Endothelial cell of umbilical vein (primary cell): ENCODE measurements around the gene PEDS1.

Source experiments
- EZH2 ChIP-seq: IDR thresholded peaks from 2 replicates; pipeline ENCODE4 v1.6.1; 2012; ENCODE audit warnings: borderline replicate concordance, low read depth, mild to moderate bottlenecking, moderate library complexity, low read length, inconsistent platforms; ENCODE audit not compliant: severe bottlenecking
- FOS ChIP-seq: IDR thresholded peaks from 2 replicates; pipeline ENCODE4 v1.6.1; 2011; ENCODE audit warnings: mild to moderate bottlenecking, low read length, moderate library complexity, borderline replicate concordance; ENCODE audit not compliant: insufficient read depth
- GATA2 ChIP-seq: IDR thresholded peaks from 2 replicates; pipeline ENCODE4 v1.7.0; 2011; ENCODE audit warnings: low read depth, mild to moderate bottlenecking, moderate library complexity, mixed read lengths, low read length; ENCODE audit not compliant: insufficient read length, insufficient read depth
- JUN ChIP-seq: IDR thresholded peaks from 2 replicates; pipeline ENCODE4 v1.6.1; 2011; ENCODE audit warnings: borderline replicate concordance, low read depth; ENCODE audit not compliant: insufficient read length, insufficient read depth
- MYC ChIP-seq: IDR thresholded peaks from one replicate; pipeline ENCODE4 v1.6.1; 2011; ENCODE audit warnings: mild to moderate bottlenecking, low read depth, low read length
- POLR2A ChIP-seq: IDR thresholded peaks from 2 replicates; pipeline ENCODE4 v1.6.1; 2012; ENCODE audit warnings: low read depth, mild to moderate bottlenecking, control low read depth, low read length
- TF ChIP-seq, protein P1 (sequence below), 2 donors: IDR thresholded peaks; 1 replicate in 1 of 2; 2 replicates in 1 of 2; pipeline ENCODE4 v1.5.1; 2011; ENCODE audit warnings: low read length in 2 of 2, mild to moderate bottlenecking in 2 of 2, moderate library complexity in 2 of 2, control low read depth in 1 of 2, inconsistent platforms in 1 of 2, low read depth in 1 of 2; ENCODE audit not compliant: insufficient read depth in 1 of 2; ENCODE audit errors: extremely low read depth in 1 of 2
- TF ChIP-seq, protein P2 (sequence below): IDR thresholded peaks from 2 replicates; pipeline ENCODE4 v1.6.1; 2011; ENCODE audit not compliant: insufficient read depth, insufficient read length

DNA sequence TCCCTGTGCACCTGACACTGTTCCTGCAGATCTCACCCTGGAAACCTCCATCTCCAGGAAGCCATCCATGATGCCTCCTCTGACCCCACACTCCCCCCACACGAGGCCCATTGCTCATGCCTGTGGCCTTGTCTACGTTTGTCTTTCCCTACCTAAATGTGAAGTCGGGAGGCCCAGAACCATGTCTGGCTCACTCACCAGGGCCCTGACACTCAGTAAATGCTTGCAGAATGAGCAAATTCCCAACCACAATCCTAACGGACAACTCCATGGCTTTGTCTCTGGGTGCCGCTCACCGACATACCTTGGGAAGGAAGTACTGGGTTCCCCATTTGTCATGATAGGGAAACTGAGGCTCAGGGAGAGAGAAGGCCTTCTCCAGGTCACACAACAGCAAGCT is 7.3 kb downstream of the PEDS1 start:
- TF ChIP-seq, protein P1, sequence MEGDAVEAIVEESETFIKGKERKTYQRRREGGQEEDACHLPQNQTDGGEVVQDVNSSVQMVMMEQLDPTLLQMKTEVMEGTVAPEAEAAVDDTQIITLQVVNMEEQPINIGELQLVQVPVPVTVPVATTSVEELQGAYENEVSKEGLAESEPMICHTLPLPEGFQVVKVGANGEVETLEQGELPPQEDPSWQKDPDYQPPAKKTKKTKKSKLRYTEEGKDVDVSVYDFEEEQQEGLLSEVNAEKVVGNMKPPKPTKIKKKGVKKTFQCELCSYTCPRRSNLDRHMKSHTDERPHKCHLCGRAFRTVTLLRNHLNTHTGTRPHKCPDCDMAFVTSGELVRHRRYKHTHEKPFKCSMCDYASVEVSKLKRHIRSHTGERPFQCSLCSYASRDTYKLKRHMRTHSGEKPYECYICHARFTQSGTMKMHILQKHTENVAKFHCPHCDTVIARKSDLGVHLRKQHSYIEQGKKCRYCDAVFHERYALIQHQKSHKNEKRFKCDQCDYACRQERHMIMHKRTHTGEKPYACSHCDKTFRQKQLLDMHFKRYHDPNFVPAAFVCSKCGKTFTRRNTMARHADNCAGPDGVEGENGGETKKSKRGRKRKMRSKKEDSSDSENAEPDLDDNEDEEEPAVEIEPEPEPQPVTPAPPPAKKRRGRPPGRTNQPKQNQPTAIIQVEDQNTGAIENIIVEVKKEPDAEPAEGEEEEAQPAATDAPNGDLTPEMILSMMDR (IDR thresholded peaks at IDR 0.05; ENCODE audit: extremely low read depth in 1 of 2, insufficient read depth in 1 of 2, low read depth in 1 of 2, low read length in 2 of 2) = no peak
- no peak for TF ChIP-seq POLR2A
- no peak for TF ChIP-seq EZH2
- TF ChIP-seq MYC = no peak
- TF ChIP-seq GATA2 = no peak
- TF ChIP-seq FOS = no peak
- TF ChIP-seq, protein P2, sequence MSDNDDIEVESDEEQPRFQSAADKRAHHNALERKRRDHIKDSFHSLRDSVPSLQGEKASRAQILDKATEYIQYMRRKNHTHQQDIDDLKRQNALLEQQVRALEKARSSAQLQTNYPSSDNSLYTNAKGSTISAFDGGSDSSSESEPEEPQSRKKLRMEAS = no peak
- no peak for TF ChIP-seq JUN
